ENCODE results near the gene SMARCD1. TPM values are rescaled to one million over a fixed set of nuclear protein-coding genes. Genes with fewer than 3 reads are reported as not detected.

The SMARCD1 gene
- total RNA-seq, 1 donor from 2014 or later = 71.5 TPM

- Mint-ChIP-seq H3K36me3 (ENCODE audit: low read depth) (peaks cover 18% of the 10 kb centered on the region), H3K27me3 (ENCODE audit: low read depth) (no peaks in the 10 kb centered on the region), H3K9me3 (no peaks in the 10 kb centered on the region), H3K4me1 (ENCODE audit: low read depth) (peaks cover 5% of the 10 kb centered on the region), H3K27ac (no peak overlapping the region), H3K4me3 (ENCODE audit: low read depth) (no peak overlapping the region)
- intact Hi-C loops (cut with micrococcal nuclease) = no loop called here
- DNase-seq (ENCODE audit: low spot score) = no peak
Measured at GRCh38 chr12:50104417-50105366, 19.6 kb downstream of the SMARCD1 start.

GRCh38 chr12:50105913-50106450 is 20.8 kb downstream of the SMARCD1 start:
- no peak overlapping the region for H3K27ac Mint-ChIP-seq
- H3K9me3 Mint-ChIP-seq = no peaks in the 10 kb centered on the region
- DNase-seq (ENCODE audit: low spot score) = no peak
- no peak overlapping the region for H3K4me3 Mint-ChIP-seq (ENCODE audit: low read depth)
- peaks cover 8% of the 10 kb centered on the region for H3K36me3 Mint-ChIP-seq (ENCODE audit: low read depth)
- intact Hi-C loops (cut with micrococcal nuclease) = no loop called here
- H3K4me1 Mint-ChIP-seq (ENCODE audit: low read depth) = peaks cover 12% of the 10 kb centered on the region
- H3K27me3 Mint-ChIP-seq (ENCODE audit: low read depth) = no peaks in the 10 kb centered on the region

- Mint-ChIP-seq H3K36me3 (ENCODE audit: low read depth) (peaks cover 2% of the 10 kb centered on the region), H3K27ac (no peak overlapping the region), H3K9me3 (no peaks in the 10 kb centered on the region), H3K4me3 (ENCODE audit: low read depth) (no peak overlapping the region), H3K27me3 (ENCODE audit: low read depth) (no peaks in the 10 kb centered on the region), H3K4me1 (ENCODE audit: low read depth) (peaks cover 16% of the 10 kb centered on the region)
- intact Hi-C loops (cut with micrococcal nuclease) = no loop called here
- DNase-seq (ENCODE audit: low spot score) = no peak
Measured at GRCh38 chr12:50106907-50107306, 21.8 kb downstream of the SMARCD1 start.

- H3K4me1 Mint-ChIP-seq (ENCODE audit: low read depth) = peaks cover 16% of the 10 kb centered on the region
- H3K36me3 Mint-ChIP-seq (ENCODE audit: low read depth) = peaks cover 3% of the 10 kb centered on the region
- H3K27ac Mint-ChIP-seq = no peak overlapping the region
- H3K9me3 Mint-ChIP-seq = no peaks in the 10 kb centered on the region
- H3K4me3 Mint-ChIP-seq (ENCODE audit: low read depth) = no peak overlapping the region
- no peak for DNase-seq (ENCODE audit: low spot score)
- no peaks in the 10 kb centered on the region for H3K27me3 Mint-ChIP-seq (ENCODE audit: low read depth)
- intact Hi-C loops (cut with micrococcal nuclease) = no loop called here
Measured at GRCh38 chr12:50107416-50108268, 22.5 kb downstream of the SMARCD1 start.

- intact Hi-C loops (cut with micrococcal nuclease) = no loop called here
- no peak for DNase-seq (ENCODE audit: low spot score)
- H3K4me1 Mint-ChIP-seq (ENCODE audit: low read depth) = peaks cover 20% of the 10 kb centered on the region
- H3K27me3 Mint-ChIP-seq (ENCODE audit: low read depth) = no peaks in the 10 kb centered on the region
- no peak overlapping the region for H3K27ac Mint-ChIP-seq
- no peaks in the 10 kb centered on the region for H3K9me3 Mint-ChIP-seq
- H3K36me3 Mint-ChIP-seq (ENCODE audit: low read depth) = peaks cover 8% of the 10 kb centered on the region
- no peak overlapping the region for H3K4me3 Mint-ChIP-seq (ENCODE audit: low read depth)
Measured at GRCh38 chr12:50109319-50109718, 24.2 kb downstream of the SMARCD1 start.

- no peaks in the 10 kb centered on the region for H3K9me3 Mint-ChIP-seq
- H3K4me3 Mint-ChIP-seq (ENCODE audit: low read depth) = peak overlapping the region; percentile 47
- H3K27me3 Mint-ChIP-seq (ENCODE audit: low read depth) = no peaks in the 10 kb centered on the region
- peaks cover 11% of the 10 kb centered on the region for H3K36me3 Mint-ChIP-seq (ENCODE audit: low read depth)
- DNase-seq (ENCODE audit: low spot score) = no peak
- intact Hi-C loops (cut with micrococcal nuclease) = no loop called here
- peaks cover 22% of the 10 kb centered on the region for H3K4me1 Mint-ChIP-seq (ENCODE audit: low read depth)
- peak overlapping the region; percentile 79 for H3K27ac Mint-ChIP-seq
Measured at GRCh38 chr12:50110127-50110761, 25.1 kb downstream of the SMARCD1 start.

GRCh38 chr12:50110762-50111351 is 25.7 kb downstream of the SMARCD1 start:
- peaks cover 23% of the 10 kb centered on the region for H3K4me1 Mint-ChIP-seq (ENCODE audit: low read depth)
- H3K27ac Mint-ChIP-seq = peak overlapping the region; percentile 98
- H3K9me3 Mint-ChIP-seq = no peaks in the 10 kb centered on the region
- no peaks in the 10 kb centered on the region for H3K27me3 Mint-ChIP-seq (ENCODE audit: low read depth)
- intact Hi-C loops (cut with micrococcal nuclease) = loop anchor here (1.0 kb wide), 1 partner anchor 26 kb away; the partner anchor contains the start of gene SMARCD1
- no peak for DNase-seq (ENCODE audit: low spot score)
- peaks cover 16% of the 10 kb centered on the region for H3K36me3 Mint-ChIP-seq (ENCODE audit: low read depth)
- peak overlapping the region; percentile 99 for H3K4me3 Mint-ChIP-seq (ENCODE audit: low read depth)

GRCh38 chr12:50111395-50111692 is 26.2 kb downstream of the SMARCD1 start:
- Mint-ChIP-seq H3K9me3 (no peaks in the 10 kb centered on the region), H3K36me3 (ENCODE audit: low read depth) (peaks cover 19% of the 10 kb centered on the region), H3K4me1 (ENCODE audit: low read depth) (peaks cover 24% of the 10 kb centered on the region), H3K27ac (peak overlapping the region; percentile 98), H3K27me3 (ENCODE audit: low read depth) (no peaks in the 10 kb centered on the region), H3K4me3 (ENCODE audit: low read depth) (peak overlapping the region; percentile 99)
- intact Hi-C loops (cut with micrococcal nuclease) = loop anchor here (1.0 kb wide), 1 partner anchor 26 kb away; the partner anchor contains the start of gene SMARCD1
- no peak for DNase-seq (ENCODE audit: low spot score)

GRCh38 chr12:50111693-50112455 is 26.7 kb downstream of the SMARCD1 start, which contains the start of gene COX14:
Gene COX14 (plus strand): TSS chr12:50112236. CDS start chr12:50120044, 7,808 bp downstream.
- peaks cover 24% of the 10 kb centered on the region for H3K36me3 Mint-ChIP-seq (ENCODE audit: low read depth)
- H3K9me3 Mint-ChIP-seq = no peaks in the 10 kb centered on the region
- intact Hi-C loops (cut with micrococcal nuclease) = loop anchor here (1.0 to 2.0 kb wide), 3 partner anchors 27 to 289 kb away; partner anchors contain the start of genes CERS5, LARP4 and SMARCD1
- peak within 1 kb of the TSS; percentile 99 for H3K4me3 Mint-ChIP-seq (ENCODE audit: low read depth)
- H3K27ac Mint-ChIP-seq = peak within 1 kb of the TSS; percentile 98
- DNase-seq (ENCODE audit: low spot score) = peak; percentile 99
- peaks cover 24% of the 10 kb centered on the region for H3K4me1 Mint-ChIP-seq (ENCODE audit: low read depth)
- no peaks in the 10 kb centered on the region for H3K27me3 Mint-ChIP-seq (ENCODE audit: low read depth)

GRCh38 chr12:50112456-50113218 is 27.5 kb downstream of the SMARCD1 start:
- Mint-ChIP-seq H3K4me3 (ENCODE audit: low read depth) (peak overlapping the region; percentile 99), H3K27me3 (ENCODE audit: low read depth) (no peaks in the 10 kb centered on the region), H3K27ac (peak overlapping the region; percentile 98), H3K36me3 (ENCODE audit: low read depth) (peaks cover 29% of the 10 kb centered on the region), H3K4me1 (ENCODE audit: low read depth) (peaks cover 24% of the 10 kb centered on the region), H3K9me3 (no peaks in the 10 kb centered on the region)
- DNase-seq (ENCODE audit: low spot score) = no peak
- intact Hi-C loops (cut with micrococcal nuclease) = loop anchor here (1.0 to 2.0 kb wide), 2 partner anchors 55 to 288 kb away; partner anchors contain the start of genes CERS5 and LARP4
